Limb (tissue), 2 donors: Measurements from ENCODE around the gene RNH1.
"Not testable (repeated sequence)": the region's sequence is repeated elsewhere in the genome, so short reads cannot be mapped to it uniquely, and the experiment has no call there.

Experiments used
- DNase-seq, 2 donors: peaks; one replicate each; pipeline ENCODE4 v3.0.0-alpha.2; 2016; ENCODE audit errors: extremely low spot score in 2 of 2

RNH1 gene

DNA sequence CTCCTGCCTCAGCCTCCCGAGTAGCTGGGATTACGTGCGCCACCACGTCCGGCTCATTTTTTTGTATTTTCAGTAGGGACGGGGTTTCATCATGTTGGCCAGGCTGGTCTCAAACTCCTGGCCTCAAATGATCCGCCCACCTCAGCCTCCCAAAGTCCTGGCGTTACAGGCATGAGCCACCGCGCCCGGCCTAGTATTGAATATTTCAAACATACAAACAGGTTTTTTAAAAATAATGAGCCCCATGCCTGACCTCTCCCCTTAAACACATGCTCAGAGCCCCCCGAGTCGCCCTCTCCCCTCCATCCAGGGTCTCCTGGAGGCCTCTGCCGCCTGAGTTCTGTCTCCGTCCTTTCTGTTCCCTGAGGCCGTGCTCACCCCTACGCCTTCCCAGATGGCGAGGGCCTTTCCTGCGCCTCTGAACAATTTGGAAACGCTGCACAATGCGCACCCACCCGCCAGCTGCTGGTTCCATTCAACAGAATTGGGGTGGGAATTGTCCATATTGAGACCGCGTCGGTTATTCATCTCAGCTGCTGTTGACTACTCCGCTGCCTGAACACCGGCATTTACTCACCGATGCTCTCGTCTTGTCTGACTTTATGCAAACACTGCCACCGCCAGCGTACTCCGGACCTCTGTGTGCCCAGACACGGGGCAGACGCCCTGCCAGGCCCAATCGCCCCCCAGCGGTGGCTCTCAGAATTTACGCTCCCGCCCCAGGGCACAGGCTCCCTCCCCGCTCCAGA is 13.6 kb upstream of the RNH1 start:
- DNase-seq = peak in 1 of 2 donors; percentile 30

GRCh38 chr11:518463-519202 is 11.6 kb upstream of the RNH1 start:
- peak; percentile 74 to 87 for DNase-seq

DNA sequence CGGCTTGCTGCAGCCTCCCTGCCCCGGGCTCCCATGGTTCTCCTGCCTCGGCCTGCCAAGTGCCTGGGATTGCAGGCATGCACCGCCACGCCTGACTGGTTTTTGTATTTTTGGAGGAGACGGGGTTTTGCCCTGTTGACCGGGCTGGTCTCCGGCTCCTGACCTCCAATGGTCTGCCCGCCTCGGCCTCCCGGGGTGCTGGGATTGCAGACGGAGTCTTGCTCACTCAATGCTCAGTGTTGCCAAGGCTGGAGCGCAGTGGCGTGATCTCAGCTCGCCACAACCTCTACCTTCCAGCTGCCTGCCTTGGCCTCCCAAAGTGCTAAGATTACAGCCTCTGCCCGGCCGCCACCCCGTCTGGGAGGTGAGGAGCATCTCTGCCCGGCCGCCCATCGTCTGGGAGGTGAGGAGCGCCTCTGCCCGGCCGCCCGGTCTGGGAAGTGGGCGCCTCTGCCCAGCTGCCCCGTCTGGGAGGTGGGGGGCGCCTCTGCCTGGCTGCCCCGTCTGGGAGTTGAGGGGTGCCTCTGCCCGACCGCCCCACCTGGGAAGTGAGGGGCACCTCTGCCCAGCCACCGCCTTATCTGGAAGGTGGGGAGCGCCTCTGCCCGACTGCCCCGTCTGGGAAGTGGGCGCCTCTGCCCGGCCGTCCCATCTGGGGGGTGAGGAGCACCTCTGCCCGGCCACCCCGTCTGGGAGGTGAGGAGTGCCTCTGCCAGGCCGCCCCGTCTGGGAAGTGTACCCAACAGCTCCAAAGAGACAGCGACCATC is 10.1 kb upstream of the RNH1 start:
- DNase-seq = not testable (repeated sequence)

DNA sequence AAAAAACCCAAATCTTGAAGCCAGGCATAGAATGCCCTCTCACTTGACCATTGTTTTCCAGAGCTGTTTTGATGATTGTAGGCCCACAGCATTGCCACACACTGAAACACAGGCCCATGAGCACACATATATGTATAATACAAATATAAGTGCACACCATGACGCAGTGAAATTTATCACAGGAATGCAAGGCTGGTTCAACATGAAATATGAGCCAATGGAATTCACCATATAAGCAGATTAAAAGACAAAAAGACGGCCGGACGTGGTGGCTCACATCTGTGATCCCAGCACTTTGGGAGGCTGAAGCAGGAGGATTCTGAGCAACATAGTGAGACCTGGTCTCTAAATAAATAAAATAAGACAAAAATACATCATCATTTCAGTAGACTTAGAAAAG is 9.4 kb upstream of the RNH1 start:
- no peak for DNase-seq

- DNase-seq = no peak
These were observed 8.1 kb upstream of the RNH1 start for GRCh38 chr11:515131-515530.

DNA sequence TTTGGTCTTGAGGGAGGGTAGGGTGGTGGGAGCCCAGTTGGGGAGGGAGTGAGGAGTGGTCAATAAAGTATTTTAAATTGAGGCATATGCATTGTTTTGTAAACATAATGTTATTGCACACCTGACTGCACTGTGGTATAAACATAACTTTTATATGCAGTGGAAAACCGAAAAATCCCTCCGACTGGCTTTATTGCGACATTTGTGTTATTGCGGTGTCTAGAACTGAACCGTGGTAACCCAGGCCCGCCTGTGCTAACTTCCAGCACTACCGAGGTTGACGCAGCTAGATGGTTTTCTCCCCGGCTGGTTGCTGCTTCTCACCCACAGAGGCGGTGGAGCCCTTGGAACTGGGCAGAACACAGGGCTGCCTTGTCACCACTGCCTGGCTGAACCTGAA is 7.6 kb upstream of the RNH1 start:
- DNase-seq = no peak

DNA sequence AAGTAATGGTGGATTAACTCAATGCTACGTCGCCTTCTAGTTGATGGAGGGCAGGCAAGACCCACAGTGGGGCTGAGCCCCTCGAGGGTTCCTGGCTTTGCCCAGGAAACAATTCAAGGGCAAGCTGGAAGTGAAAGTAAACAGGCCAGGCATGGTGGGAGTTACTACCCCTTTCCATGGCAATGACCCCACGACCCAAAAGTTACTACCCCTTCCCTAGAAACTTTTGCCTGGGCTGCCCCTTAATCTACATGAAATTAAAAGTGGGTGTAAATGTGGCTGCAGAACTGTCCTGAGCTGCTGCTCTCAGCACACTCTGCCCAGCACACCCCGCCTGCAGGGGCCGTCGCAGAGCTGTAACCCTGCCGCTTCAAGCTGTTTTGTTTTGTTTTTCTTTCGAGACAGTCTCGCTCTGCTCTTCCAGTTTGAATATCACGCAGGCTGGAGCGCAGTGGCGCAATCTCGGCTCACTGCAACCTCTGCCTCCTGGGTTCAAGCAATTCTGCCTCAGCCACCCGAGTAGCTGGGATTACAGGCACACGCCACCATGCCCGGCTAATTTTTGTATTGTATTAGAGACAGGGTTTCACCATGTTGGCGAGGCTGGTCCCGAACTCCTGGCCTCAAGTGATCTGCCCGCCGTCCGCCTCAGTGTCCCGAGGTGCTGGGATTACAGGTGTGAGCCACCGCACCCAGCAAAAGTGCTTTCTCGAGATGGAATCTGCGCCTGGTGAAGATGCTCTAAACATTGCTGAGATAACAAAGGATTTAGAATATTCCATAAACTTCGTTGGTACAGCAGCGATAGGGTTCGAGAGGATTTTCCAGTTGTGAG is 5.9 kb upstream of the RNH1 start:
- no peak for DNase-seq

GRCh38 chr11:508956-509355 is 1.9 kb upstream of the RNH1 start:
- no peak for DNase-seq

DNA sequence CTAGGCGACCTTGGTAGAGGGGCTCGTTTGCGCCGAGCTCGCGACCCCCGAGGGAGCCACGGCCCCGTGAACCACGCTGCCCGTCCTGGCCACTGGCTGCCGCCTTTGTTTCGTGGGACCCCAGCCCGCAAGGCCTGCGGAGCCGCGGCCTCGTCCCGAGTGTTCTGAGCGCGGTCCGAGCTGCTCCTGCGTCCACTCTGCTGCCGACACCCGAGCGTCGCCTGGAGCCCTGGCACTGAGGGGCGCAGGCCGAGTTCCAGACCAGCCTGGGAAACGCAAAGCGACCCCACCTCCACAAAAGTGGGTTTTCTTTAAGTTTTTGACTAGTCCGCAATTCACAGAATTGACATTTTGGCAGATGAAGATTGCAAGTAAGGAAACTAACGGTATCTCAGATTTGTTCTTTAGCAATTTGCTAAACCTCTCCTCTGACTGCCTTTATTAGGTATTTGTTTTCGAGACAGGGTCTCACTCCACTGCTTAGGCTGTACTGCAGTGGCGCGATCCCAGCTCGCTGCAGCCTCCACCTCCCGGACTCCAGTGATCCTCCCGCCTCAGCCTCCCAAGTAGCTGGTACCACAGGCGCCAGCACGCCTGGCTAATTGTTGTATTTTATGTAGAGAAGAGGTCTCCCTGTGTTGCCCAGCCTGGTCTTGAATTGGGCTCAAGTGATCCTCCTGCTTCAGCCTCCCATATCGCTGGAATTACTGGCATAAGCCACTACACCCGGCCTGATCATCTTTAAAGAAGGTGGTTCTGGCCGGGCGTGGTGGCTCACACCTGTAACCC is 879 bp upstream of the RNH1 start:
- peak in 1 of 2 donors; percentile 32 for DNase-seq

- DNase-seq = peak; percentile 96 to 99
These were observed 626 bp downstream of the RNH1 start for GRCh38 chr11:506238-506994.

GRCh38 chr11:504994-505344 is 2.1 kb downstream of the RNH1 start:
- DNase-seq = no peak

DNA sequence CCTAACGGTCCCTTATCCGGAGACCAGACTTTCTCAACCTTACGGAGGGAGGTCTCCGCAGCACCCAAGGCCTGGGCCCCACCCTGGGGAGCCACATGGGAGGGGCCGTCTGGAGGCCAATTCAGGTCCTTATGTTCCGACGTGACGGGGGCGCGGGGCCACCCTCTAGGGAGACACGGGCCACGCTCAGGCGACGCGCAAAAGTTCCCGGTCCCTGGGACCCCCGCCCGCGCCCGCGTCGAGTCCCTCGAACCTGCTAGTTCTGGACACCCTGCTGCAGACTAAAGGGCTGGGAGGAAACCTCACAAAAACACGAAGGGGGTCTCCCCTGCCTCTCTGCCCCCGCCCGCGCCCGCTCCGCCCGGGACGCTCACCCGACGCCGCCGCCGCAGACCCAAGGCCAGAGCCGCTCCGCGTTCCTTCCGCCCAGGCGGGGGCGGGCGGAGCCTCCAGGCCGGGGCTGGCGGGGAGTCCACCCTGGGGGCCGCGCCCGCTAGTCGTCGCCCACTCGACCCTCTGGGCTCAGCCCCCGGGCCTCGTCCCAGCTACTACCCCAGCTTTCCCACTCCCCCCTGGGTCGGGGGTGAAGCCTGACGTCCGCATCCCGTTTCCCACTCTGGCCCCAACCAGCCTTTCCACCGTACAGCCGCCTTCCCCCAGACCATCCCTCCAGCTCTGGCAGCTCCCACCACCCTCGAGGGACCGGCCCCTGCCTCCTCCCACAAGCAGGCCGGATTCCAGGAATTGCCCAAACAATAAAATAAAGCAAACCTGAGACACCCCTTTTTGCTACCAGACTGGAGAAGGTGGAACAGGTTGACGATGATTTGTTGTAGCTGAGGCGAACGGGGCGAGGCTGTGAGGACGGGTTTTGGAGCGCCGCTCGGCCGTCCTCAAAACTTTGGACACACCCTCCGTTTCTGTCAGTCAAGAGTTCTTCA is 2.7 kb downstream of the RNH1 start:
- peak; percentile 30 to 67 for DNase-seq

DNA sequence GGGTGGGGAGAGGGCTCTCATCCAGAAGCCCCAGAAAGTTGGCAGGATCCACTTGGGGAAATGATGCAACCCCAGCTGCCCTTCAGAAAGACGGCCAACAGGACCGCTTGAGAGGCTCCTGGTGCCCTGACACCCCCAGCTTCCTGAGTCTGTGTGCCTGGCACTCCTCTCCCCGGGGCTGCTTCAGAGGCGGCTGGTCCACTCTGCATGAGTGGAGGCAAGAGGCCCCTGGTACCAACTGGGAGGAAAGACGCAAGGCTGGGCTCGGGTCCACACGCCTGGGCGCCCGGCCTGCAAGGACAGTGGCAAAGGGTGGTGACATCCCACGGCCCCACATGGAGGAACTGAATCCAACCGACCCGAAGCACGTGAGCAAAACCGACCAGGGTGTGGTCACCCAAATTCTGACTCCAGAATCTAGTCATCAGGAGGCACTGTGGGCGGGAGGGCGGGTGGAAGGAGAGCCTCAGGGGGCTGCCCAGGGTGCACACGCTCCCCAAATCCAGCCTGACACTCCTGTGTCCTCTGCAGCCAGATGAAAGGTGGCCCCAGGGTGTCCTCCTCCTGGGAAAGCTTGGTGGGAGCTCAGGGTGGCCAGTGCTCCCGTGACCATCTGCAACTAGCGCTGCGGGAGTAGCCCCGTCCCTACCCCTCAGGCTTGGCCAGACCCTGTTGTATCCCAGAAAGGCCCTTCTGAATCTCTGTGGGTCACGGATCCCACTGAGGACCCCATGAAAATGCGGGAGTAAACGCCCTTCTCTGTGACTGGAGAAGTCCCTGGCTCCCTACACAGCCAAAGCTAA is 3.7 kb downstream of the RNH1 start:
- DNase-seq = peak in 1 of 2 donors; percentile 30

- DNase-seq = peak in 1 of 2 donors; percentile 40
These were observed 4.5 kb downstream of the RNH1 start for GRCh38 chr11:502288-503178.

- no peak for DNase-seq
These were observed 5.3 kb downstream of the RNH1 start for GRCh38 chr11:501683-502287.

DNA sequence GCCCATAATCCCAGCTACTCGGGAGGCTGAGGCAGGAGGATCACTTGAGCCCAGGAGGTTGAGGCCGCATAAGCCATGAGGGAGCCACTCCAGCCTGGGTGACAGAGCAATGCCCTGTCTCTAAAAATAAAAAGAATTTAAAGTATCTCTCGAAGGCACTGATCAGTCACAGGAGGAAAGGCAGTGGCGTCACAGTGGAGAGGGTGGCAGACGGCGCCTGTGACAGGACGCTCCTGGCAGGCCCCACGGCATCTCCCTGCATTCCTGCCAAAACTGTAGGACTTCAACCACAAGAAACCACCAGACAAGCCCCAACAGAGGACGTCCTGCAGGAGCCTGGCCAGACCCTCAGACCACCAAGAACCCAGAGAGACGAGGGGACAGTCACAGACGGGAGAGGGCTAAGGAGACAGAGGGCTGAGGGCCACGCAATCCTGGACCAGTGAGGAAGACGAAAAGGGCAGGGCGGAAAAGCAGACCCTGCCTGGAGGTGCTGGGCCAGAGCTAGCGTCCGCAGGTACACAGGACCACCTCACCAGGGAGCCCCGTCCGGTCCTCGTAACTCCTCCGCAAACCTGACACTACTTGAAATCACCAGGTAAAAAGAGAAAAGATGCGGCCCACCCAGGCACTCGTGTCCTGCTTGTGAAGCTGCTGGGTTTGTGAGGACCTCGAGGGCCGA is 5.9 kb downstream of the RNH1 start:
- DNase-seq = no peak
